ENCODE results near the gene OSBPL3.

Gene OSBPL3

GRCh38 chr7:24778543-24779282 is 201.3 kb downstream of the OSBPL3 start:
- Mint-ChIP-seq H3K27me3 (no peaks in the 10 kb centered on the region), H3K4me1 (ENCODE audit: low read depth) (peaks cover 2% of the 10 kb centered on the region), H3K27ac (no peak overlapping the region), H3K9me3 (peaks cover 5% of the 10 kb centered on the region), H3K36me3 (ENCODE audit: low read depth) (peaks cover 5% of the 10 kb centered on the region), H3K4me3 (no peak overlapping the region)

- H3K4me1 Mint-ChIP-seq (ENCODE audit: low read depth): peaks cover 6% of the 10 kb centered on the region
- H3K4me3 Mint-ChIP-seq: no peak overlapping the region
- no peaks in the 10 kb centered on the region for H3K36me3 Mint-ChIP-seq (ENCODE audit: low read depth)
- no peak overlapping the region for H3K27ac Mint-ChIP-seq
- no peaks in the 10 kb centered on the region for H3K9me3 Mint-ChIP-seq
- no peaks in the 10 kb centered on the region for H3K27me3 Mint-ChIP-seq
These were observed 202.2 kb downstream of the OSBPL3 start for GRCh38 chr7:24777806-24778205.

GRCh38 chr7:24773646-24774045 is 206.3 kb downstream of the OSBPL3 start:
- Mint-ChIP-seq H3K36me3 (ENCODE audit: low read depth) (no peaks in the 10 kb centered on the region), H3K4me1 (ENCODE audit: low read depth) (peaks cover 6% of the 10 kb centered on the region), H3K27me3 (peaks cover 3% of the 10 kb centered on the region), H3K9me3 (peaks cover 10% of the 10 kb centered on the region), H3K4me3 (no peak overlapping the region), H3K27ac (no peak overlapping the region)

GRCh38 chr7:24769851-24770250 is 210.1 kb downstream of the OSBPL3 start:
- Mint-ChIP-seq H3K27ac (no peak overlapping the region), H3K4me1 (ENCODE audit: low read depth) (peaks cover 6% of the 10 kb centered on the region), H3K4me3 (no peak overlapping the region), H3K27me3 (peaks cover 10% of the 10 kb centered on the region), H3K36me3 (ENCODE audit: low read depth) (no peaks in the 10 kb centered on the region), H3K9me3 (peaks cover 10% of the 10 kb centered on the region)

- Mint-ChIP-seq H3K9me3 (peaks cover 10% of the 10 kb centered on the region), H3K4me1 (ENCODE audit: low read depth) (peaks cover 6% of the 10 kb centered on the region), H3K36me3 (ENCODE audit: low read depth) (no peaks in the 10 kb centered on the region), H3K27me3 (peaks cover 15% of the 10 kb centered on the region), H3K27ac (no peak overlapping the region), H3K4me3 (no peak overlapping the region)
These were observed 210.8 kb downstream of the OSBPL3 start for GRCh38 chr7:24769014-24769830.

- Mint-ChIP-seq H3K9me3 (peaks cover 10% of the 10 kb centered on the region), H3K27me3 (peaks cover 26% of the 10 kb centered on the region), H3K4me1 (ENCODE audit: low read depth) (no peaks in the 10 kb centered on the region), H3K4me3 (no peak overlapping the region), H3K36me3 (ENCODE audit: low read depth) (no peaks in the 10 kb centered on the region), H3K27ac (no peak overlapping the region)
These were observed 212.0 kb downstream of the OSBPL3 start for GRCh38 chr7:24767878-24768569.

GRCh38 chr7:24764972-24765744 is 214.8 kb downstream of the OSBPL3 start:
- peaks cover 49% of the 10 kb centered on the region for H3K27me3 Mint-ChIP-seq
- H3K4me1 Mint-ChIP-seq (ENCODE audit: low read depth): no peaks in the 10 kb centered on the region
- no peaks in the 10 kb centered on the region for H3K9me3 Mint-ChIP-seq
- H3K4me3 Mint-ChIP-seq: no peak overlapping the region
- H3K36me3 Mint-ChIP-seq (ENCODE audit: low read depth): no peaks in the 10 kb centered on the region
- H3K27ac Mint-ChIP-seq: no peak overlapping the region

GRCh38 chr7:24764011-24764410 is 216.0 kb downstream of the OSBPL3 start:
- Mint-ChIP-seq H3K36me3 (ENCODE audit: low read depth) (no peaks in the 10 kb centered on the region), H3K4me1 (ENCODE audit: low read depth) (no peaks in the 10 kb centered on the region), H3K9me3 (no peaks in the 10 kb centered on the region), H3K27me3 (peaks cover 60% of the 10 kb centered on the region), H3K4me3 (no peak overlapping the region), H3K27ac (no peak overlapping the region)

GRCh38 chr7:24763303-24763901 is 216.6 kb downstream of the OSBPL3 start:
- Mint-ChIP-seq H3K9me3 (no peaks in the 10 kb centered on the region), H3K36me3 (ENCODE audit: low read depth) (no peaks in the 10 kb centered on the region), H3K4me1 (ENCODE audit: low read depth) (no peaks in the 10 kb centered on the region), H3K27ac (no peak overlapping the region), H3K27me3 (peaks cover 64% of the 10 kb centered on the region), H3K4me3 (no peak overlapping the region)

- Mint-ChIP-seq H3K27me3 (peaks cover 70% of the 10 kb centered on the region), H3K9me3 (no peaks in the 10 kb centered on the region), H3K4me1 (ENCODE audit: low read depth) (peaks cover 5% of the 10 kb centered on the region), H3K36me3 (ENCODE audit: low read depth) (no peaks in the 10 kb centered on the region), H3K27ac (no peak overlapping the region), H3K4me3 (no peak overlapping the region)
These were observed 217.2 kb downstream of the OSBPL3 start for GRCh38 chr7:24762771-24763170.

- H3K36me3 Mint-ChIP-seq (ENCODE audit: low read depth): no peaks in the 10 kb centered on the region
- H3K4me3 Mint-ChIP-seq: no peak overlapping the region
- peaks cover 15% of the 10 kb centered on the region for H3K4me1 Mint-ChIP-seq (ENCODE audit: low read depth)
- H3K9me3 Mint-ChIP-seq: no peaks in the 10 kb centered on the region
- H3K27me3 Mint-ChIP-seq: peaks cover 71% of the 10 kb centered on the region
- H3K27ac Mint-ChIP-seq: no peak overlapping the region
These were observed 219.0 kb downstream of the OSBPL3 start for GRCh38 chr7:24760968-24761367.

GRCh38 chr7:24757353-24758275 is 222.4 kb downstream of the OSBPL3 start, which contains the start of gene GSDME:
GSDME (minus strand) TSS chr7:24757464; CDS start chr7:24749774, 7,690 bp downstream.
- no peaks in the 10 kb centered on the region for H3K9me3 Mint-ChIP-seq
- H3K4me3 Mint-ChIP-seq: peak within 1 kb of the TSS; percentile 83
- H3K27ac Mint-ChIP-seq: peak within 1 kb of the TSS; percentile 74
- H3K36me3 Mint-ChIP-seq (ENCODE audit: low read depth): no peaks in the 10 kb centered on the region
- H3K4me1 Mint-ChIP-seq (ENCODE audit: low read depth): peaks cover 33% of the 10 kb centered on the region
- peaks cover 61% of the 10 kb centered on the region for H3K27me3 Mint-ChIP-seq

- no peaks in the 10 kb centered on the region for H3K36me3 Mint-ChIP-seq (ENCODE audit: low read depth)
- peaks cover 62% of the 10 kb centered on the region for H3K27me3 Mint-ChIP-seq
- peak overlapping the region; percentile 74 for H3K27ac Mint-ChIP-seq
- peaks cover 33% of the 10 kb centered on the region for H3K4me1 Mint-ChIP-seq (ENCODE audit: low read depth)
- peak overlapping the region; percentile 83 for H3K4me3 Mint-ChIP-seq
- H3K9me3 Mint-ChIP-seq: no peaks in the 10 kb centered on the region
These were observed 223.2 kb downstream of the OSBPL3 start for GRCh38 chr7:24756545-24757352.
